ENCODE data around the gene SPACDR. TPM values are rescaled to one million over a fixed set of nuclear protein-coding genes. Genes with fewer than 3 reads are reported as not detected.

SPACDR gene
- total RNA-seq, 2 experiments from 2014 or later, result 3.8 to 5.0 TPM

- H3K4me3 Mint-ChIP-seq, result no peak overlapping the region
- H3K9me3 Mint-ChIP-seq (ENCODE audit: low read depth), result no peaks in the 10 kb centered on the region
- DNase-seq (no peak), ATAC-seq (no peak)
- CTCF ChIA-PET, result interaction anchor here (1.2 kb wide), 1 partner anchor 19 kb away, joined by 4 read pairs; no protein-coding TSS in a partner anchor
- peaks cover 6% of the 10 kb centered on the region for H3K4me1 Mint-ChIP-seq
- peaks cover 6% of the 10 kb centered on the region for H3K36me3 Mint-ChIP-seq
- H3K27ac Mint-ChIP-seq, result no peak overlapping the region
- H3K27me3 Mint-ChIP-seq, result peaks cover 9% of the 10 kb centered on the region
Measured at GRCh38 chr7:100425347-100425746, 38.7 kb downstream of the SPACDR start.

GRCh38 chr7:100423315-100423714 is 40.7 kb downstream of the SPACDR start:
- ATAC-seq, result no peak
- Mint-ChIP-seq H3K9me3 (ENCODE audit: low read depth) (no peaks in the 10 kb centered on the region), H3K27ac (no peak overlapping the region), H3K27me3 (peaks cover 4% of the 10 kb centered on the region), H3K4me3 (no peak overlapping the region), H3K36me3 (no peaks in the 10 kb centered on the region), H3K4me1 (peaks cover 5% of the 10 kb centered on the region)
- CTCF ChIA-PET, result interaction anchor here (0.6 kb wide), 1 partner anchor 47 kb away, joined by 3 read pairs; no protein-coding TSS in a partner anchor
- DNase-seq, result no peak

- no peaks in the 10 kb centered on the region for H3K27me3 Mint-ChIP-seq
- peaks cover 2% of the 10 kb centered on the region for H3K4me1 Mint-ChIP-seq
- no peaks in the 10 kb centered on the region for H3K9me3 Mint-ChIP-seq (ENCODE audit: low read depth)
- CTCF ChIA-PET, result interaction anchor here (3.6 kb wide), 1 partner anchor 12 kb away, joined by 18 read pairs; no protein-coding TSS in a partner anchor
- no peak overlapping the region for H3K27ac Mint-ChIP-seq
- ATAC-seq (no peak), DNase-seq (no peak)
- no peaks in the 10 kb centered on the region for H3K36me3 Mint-ChIP-seq
- H3K4me3 Mint-ChIP-seq, result no peak overlapping the region
Measured at GRCh38 chr7:100419660-100420226, 44.3 kb downstream of the SPACDR start.

- H3K4me1 Mint-ChIP-seq, result peaks cover 2% of the 10 kb centered on the region
- H3K36me3 Mint-ChIP-seq, result no peaks in the 10 kb centered on the region
- no peak overlapping the region for H3K4me3 Mint-ChIP-seq
- H3K27me3 Mint-ChIP-seq, result no peaks in the 10 kb centered on the region
- CTCF ChIA-PET, result interaction anchor here (1.5 to 3.6 kb wide), 2 partner anchors 11 to 21 kb away, joined by 3 to 18 read pairs; no protein-coding TSS in a partner anchor
- no peak for DNase-seq
- no peak for ATAC-seq
- no peaks in the 10 kb centered on the region for H3K9me3 Mint-ChIP-seq (ENCODE audit: low read depth)
- H3K27ac Mint-ChIP-seq, result no peak overlapping the region
Measured at GRCh38 chr7:100418930-100419659, 45.0 kb downstream of the SPACDR start.

- CTCF ChIA-PET, result interaction anchor here (1.2 to 2.3 kb wide), 3 partner anchors 8 to 15 kb away, joined by 4 to 5 read pairs (median 5); partner anchors contain the start of genes MEPCE and ZCWPW1
- DNase-seq (no peak), ATAC-seq (no peak)
- no peak overlapping the region for H3K27ac Mint-ChIP-seq
- no peaks in the 10 kb centered on the region for H3K9me3 Mint-ChIP-seq (ENCODE audit: low read depth)
- H3K4me3 Mint-ChIP-seq, result no peak overlapping the region
- H3K36me3 Mint-ChIP-seq, result no peaks in the 10 kb centered on the region
- H3K4me1 Mint-ChIP-seq, result peaks cover 18% of the 10 kb centered on the region
- peaks cover 3% of the 10 kb centered on the region for H3K27me3 Mint-ChIP-seq
Measured at GRCh38 chr7:100415448-100415847, 48.6 kb downstream of the SPACDR start.

GRCh38 chr7:100413889-100414288 is 50.2 kb downstream of the SPACDR start:
- peaks cover 18% of the 10 kb centered on the region for H3K4me1 Mint-ChIP-seq
- H3K36me3 Mint-ChIP-seq, result no peaks in the 10 kb centered on the region
- H3K27me3 Mint-ChIP-seq, result peaks cover 3% of the 10 kb centered on the region
- no peak overlapping the region for H3K27ac Mint-ChIP-seq
- CTCF ChIA-PET, result interaction anchor here (0.6 to 2.7 kb wide), 4 partner anchors 14 to 289 kb away, joined by 3 to 6 read pairs (median 3); no protein-coding TSS in a partner anchor
- no peak overlapping the region for H3K4me3 Mint-ChIP-seq
- no peaks in the 10 kb centered on the region for H3K9me3 Mint-ChIP-seq (ENCODE audit: low read depth)
- peak; percentile 47 for ATAC-seq
- no peak for DNase-seq

- no peaks in the 10 kb centered on the region for H3K9me3 Mint-ChIP-seq (ENCODE audit: low read depth)
- H3K36me3 Mint-ChIP-seq, result no peaks in the 10 kb centered on the region
- CTCF ChIA-PET, result interaction anchor here (0.6 to 2.7 kb wide), 5 partner anchors 14 to 288 kb away, joined by 3 to 7 read pairs (median 3); no protein-coding TSS in a partner anchor
- H3K27ac Mint-ChIP-seq, result no peak overlapping the region
- peak; percentile 47 for ATAC-seq
- H3K4me1 Mint-ChIP-seq, result peaks cover 18% of the 10 kb centered on the region
- DNase-seq, result no peak
- peaks cover 3% of the 10 kb centered on the region for H3K27me3 Mint-ChIP-seq
- H3K4me3 Mint-ChIP-seq, result no peak overlapping the region
Measured at GRCh38 chr7:100413346-100413745, 50.7 kb downstream of the SPACDR start.

- CTCF ChIA-PET, result interaction anchor here (0.7 to 2.7 kb wide), 4 partner anchors 37 to 232 kb away, joined by 3 to 7 read pairs (median 4); no protein-coding TSS in a partner anchor
Measured at GRCh38 chr7:100411101-100411500, 53.0 kb downstream of the SPACDR start.

GRCh38 chr7:100407285-100408180 is 56.5 kb downstream of the SPACDR start:
- Mint-ChIP-seq H3K9me3 (ENCODE audit: low read depth) (no peaks in the 10 kb centered on the region), H3K27me3 (peaks cover 18% of the 10 kb centered on the region), H3K27ac (no peak overlapping the region), H3K36me3 (no peaks in the 10 kb centered on the region), H3K4me1 (peaks cover 9% of the 10 kb centered on the region), H3K4me3 (no peak overlapping the region)
- ATAC-seq (peak; percentile 91), DNase-seq (peak; percentile 59)
- CTCF ChIA-PET, result interaction anchor here (0.6 to 3.8 kb wide), 39 partner anchors 8 to 324 kb away, joined by 3 to 24 read pairs (median 5); partner anchors contain the start of genes LAMTOR4, MEPCE and ZCWPW1

More at GRCh38 chr7:100411101-100411500, 53.0 kb downstream of the SPACDR start:
- Mint-ChIP-seq H3K4me1 (peaks cover 20% of the 10 kb centered on the region), H3K27me3 (peaks cover 10% of the 10 kb centered on the region), H3K9me3 (ENCODE audit: low read depth) (no peaks in the 10 kb centered on the region), H3K27ac (no peak overlapping the region), H3K36me3 (no peaks in the 10 kb centered on the region), H3K4me3 (no peak overlapping the region)
- DNase-seq (no peak), ATAC-seq (no peak)

- CTCF ChIA-PET, result interaction anchor here (0.8 to 3.8 kb wide), 23 partner anchors 9 to 278 kb away, joined by 3 to 24 read pairs (median 6); partner anchors contain the start of genes LAMTOR4, MEPCE and ZCWPW1
- Mint-ChIP-seq H3K27me3 (peaks cover 17% of the 10 kb centered on the region), H3K9me3 (ENCODE audit: low read depth) (no peaks in the 10 kb centered on the region)
Measured at GRCh38 chr7:100406767-100407166, 57.3 kb downstream of the SPACDR start.

More at GRCh38 chr7:100406767-100407166, 57.3 kb downstream of the SPACDR start:
- H3K36me3 Mint-ChIP-seq, result no peaks in the 10 kb centered on the region
- H3K27ac Mint-ChIP-seq, result no peak overlapping the region
- DNase-seq, result no peak
- H3K4me1 Mint-ChIP-seq, result peaks cover 3% of the 10 kb centered on the region
- ATAC-seq, result no peak
- no peak overlapping the region for H3K4me3 Mint-ChIP-seq
